NCI-H2227 treated with DMSO at 0.1 percent for 48 hours (cell line): Measurements from ENCODE around the gene PPOX.

Experiments used
- DNase-seq: peaks from one replicate; lab custom pipeline; 2025; lab: John Stamatoyannopoulos, UW

Gene PPOX

GRCh38 chr1:161165742-161166668 lies at the start of gene PPOX:
PPOX (plus strand) TSS chr1:161166426; CDS start chr1:161166848, 422 bp downstream.
- peak; percentile 99 for DNase-seq

GRCh38 chr1:161117759-161118581 lies 48.3 kb upstream of the PPOX start, which contains the start of the genes NIT1 and PFDN2:
NIT1 (plus strand) TSS chr1:161118105; CDS start chr1:161118177, 72 bp downstream.
PFDN2 (minus strand) TSS chr1:161118037; CDS start chr1:161118026, 11 bp downstream.
- peak; percentile 90 for DNase-seq

- DNase-seq, result peak; percentile 32
These were observed 46.9 kb upstream of the PPOX start for GRCh38 chr1:161119092-161119903.

- no peak for DNase-seq
These were observed 45.1 kb upstream of the PPOX start for GRCh38 chr1:161121042-161121650.

- DNase-seq, result no peak
These were observed 44.4 kb upstream of the PPOX start for GRCh38 chr1:161121834-161122233.

- no peak for DNase-seq
These were observed 43.3 kb upstream of the PPOX start for GRCh38 chr1:161122967-161123366.

- no peak for DNase-seq
These were observed 38.6 kb upstream of the PPOX start for GRCh38 chr1:161127649-161128048.

- no peak for DNase-seq
These were observed 37.4 kb upstream of the PPOX start for GRCh38 chr1:161128591-161129420.

GRCh38 chr1:161130266-161130665 lies 36.0 kb upstream of the PPOX start:
- no peak for DNase-seq

GRCh38 chr1:161131523-161132409 lies 34.5 kb upstream of the PPOX start:
- peak; percentile 19 for DNase-seq

GRCh38 chr1:161132410-161133219 lies 33.6 kb upstream of the PPOX start, which contains the start of gene DEDD:
DEDD (minus strand) TSS chr1:161132667; CDS start chr1:161124462, 8,205 bp downstream.
- DNase-seq, result peak; percentile 98

- DNase-seq, result peak; percentile 61
These were observed 32.9 kb upstream of the PPOX start for GRCh38 chr1:161133220-161133740.

GRCh38 chr1:161137881-161138280 lies 28.3 kb upstream of the PPOX start:
- no peak for DNase-seq

- no peak for DNase-seq
These were observed 27.8 kb upstream of the PPOX start for GRCh38 chr1:161138431-161138830.

- peak; percentile 4 for DNase-seq
These were observed 26.5 kb upstream of the PPOX start for GRCh38 chr1:161139766-161140165.

- no peak for DNase-seq
These were observed 25.3 kb upstream of the PPOX start for GRCh38 chr1:161140755-161141400.

GRCh38 chr1:161145832-161146231 lies 20.4 kb upstream of the PPOX start:
- DNase-seq, result no peak

- no peak for DNase-seq
These were observed 13.1 kb upstream of the PPOX start for GRCh38 chr1:161153176-161153575.
